HCT116 (cell line): ENCODE data around the gene POLG. TPM values are rescaled to one million over a fixed set of nuclear protein-coding genes. Genes with fewer than 3 reads are reported as not detected.

Source experiments
- ATAC-seq: fragments of 200-7000 bp; cut with Tn5 transposase; 2 replicates; pipeline ENCODE4 v1.9.1; 2020; ENCODE audit warnings: mild to moderate bottlenecking, moderate library complexity
- BruUV-seq: library from RNA; stranded (reverse); fragments of 400-500 nt; replicated peaks from 2 replicates; lab custom pipeline; 2021; lab: Mats Ljungman, UMichigan
- CTCF ChIA-PET: fragments of 300-600 bp; sonication (Branson Sonifier 250); formaldehyde crosslinking; loops from one replicate; lab custom pipeline; 2021; ENCODE audit warnings: antibody characterized with exemption; lab: Charles Lee
- POLR2A ChIA-PET: fragments of 300-600, 350-600 bp; sonication (Branson Sonifier 250); formaldehyde crosslinking; loops from one replicate; lab custom pipeline; 2021; ENCODE audit warnings: antibody characterized with exemption; lab: Charles Lee
- RAD21 ChIA-PET, 2 experiments: fragments of 300-600 bp; sonication (Branson Sonifier 250); formaldehyde crosslinking; loops; one replicate each; lab custom pipeline; 2023; ENCODE audit warnings: low total read pairs in 2 of 2; ENCODE audit not compliant: uncharacterized antibody in 2 of 2, unreplicated experiment in 2 of 2, low non-redundant PET in 1 of 2; lab: Charles Lee
- DNase-seq: peaks from one replicate; pipeline ENCODE4 v3.0.0-alpha.2; 2010; ENCODE audit warnings: low read depth, low spot score
- H2AFZ ChIP-seq: fragments of 200-600 bp; shearing (Covaris generic), sonication (generic); 2 replicates; pipeline ENCODE4 v1.6.1; 2017; ENCODE audit warnings: low read depth, mixed run types, mixed read lengths, antibody characterized with exemption, low read length; ENCODE audit not compliant: poor library complexity, severe bottlenecking
- H3K27ac ChIP-seq: 2 replicates; pipeline ENCODE4 v1.5.1; 2012; ENCODE audit warnings: low read depth, low read length
- H3K27me3 ChIP-seq: fragments of 200-600 bp; sonication (generic); 2 replicates; pipeline ENCODE4 v1.6.1; 2016; ENCODE audit warnings: mixed run types, low read length, mixed read lengths; ENCODE audit not compliant: insufficient read depth
- H3K36me3 ChIP-seq, 2 experiments: fragments of 200-500 bp in 1 of 2; fragments of 200-600 bp in 1 of 2; sonication (Bioruptor generic) in 1 of 2; sonication (generic) in 1 of 2; 2 replicates each; pipeline versions ENCODE4 v1.5.1 to v1.6.1; 2014 to 2016; ENCODE audit warnings: low read length in 2 of 2, inconsistent platforms in 1 of 2, mixed read lengths in 1 of 2, mixed run types in 1 of 2; ENCODE audit not compliant: insufficient read depth in 2 of 2, control insufficient read depth in 1 of 2
- H3K4me1 ChIP-seq, 2 experiments: fragments of 200-600 bp in 1 of 2; sonication (generic) in 1 of 2; 2 replicates each; pipeline versions ENCODE4 v1.5.1 to v1.6.1; 2012 to 2017; ENCODE audit warnings: low read length in 2 of 2, inconsistent platforms in 1 of 2, mild to moderate bottlenecking in 1 of 2, mixed read lengths in 1 of 2, mixed run types in 1 of 2, moderate library complexity in 1 of 2; ENCODE audit not compliant: insufficient read depth in 2 of 2, control insufficient read depth in 1 of 2
- H3K4me2 ChIP-seq: fragments of 200-600 bp; sonication (generic); 2 replicates; pipeline ENCODE4 v1.6.1; 2017; ENCODE audit warnings: mixed run types, low read length, mixed read lengths
- H3K4me3 ChIP-seq, 2 experiments: fragments of 200-600 bp in 1 of 2; sonication (generic) in 1 of 2; replicated peaks in 1 of 2; 2 replicates each; pipeline ENCODE4 v1.5.1; 2011 to 2016; ENCODE audit warnings: low read length in 2 of 2, control low read depth in 1 of 2, low read depth in 1 of 2, mild to moderate bottlenecking in 1 of 2, mixed read lengths in 1 of 2, mixed run types in 1 of 2
- H3K79me2 ChIP-seq: fragments of 200-600 bp; sonication (generic); 2 replicates; pipeline ENCODE4 v1.6.1; 2017; ENCODE audit warnings: mild to moderate bottlenecking, mixed run types, low read length, moderate library complexity, mixed read lengths; ENCODE audit not compliant: insufficient read depth
- H3K9ac ChIP-seq: fragments of 200-600 bp; sonication (generic); 2 replicates; pipeline ENCODE4 v1.6.1; 2016; ENCODE audit warnings: low read length, mixed read lengths
- H3K9me2 ChIP-seq: fragments of 200-600 bp; sonication (generic), shearing (Covaris generic); 2 replicates; pipeline ENCODE4 v1.6.1; 2017; ENCODE audit warnings: mixed run types, mild to moderate bottlenecking, moderate library complexity; ENCODE audit not compliant: insufficient read depth
- H3K9me3 ChIP-seq, 2 experiments: fragments of 200-500 bp in 1 of 2; fragments of 200-600 bp in 1 of 2; sonication (Bioruptor generic) in 1 of 2; sonication (generic) in 1 of 2; 2 replicates each; pipeline ENCODE4 v1.6.1; 2014 to 2017; ENCODE audit warnings: low read length in 2 of 2, mixed read lengths in 2 of 2, inconsistent platforms in 1 of 2, low read depth in 1 of 2, mild to moderate bottlenecking in 1 of 2, mixed run types in 1 of 2, moderate library complexity in 1 of 2; ENCODE audit not compliant: control insufficient read depth in 1 of 2, insufficient read depth in 1 of 2
- H4K20me1 ChIP-seq: fragments of 200-600 bp; sonication (generic), shearing (Covaris generic); 2 replicates; pipeline ENCODE4 v1.6.1; 2017; ENCODE audit warnings: mixed run types, mild to moderate bottlenecking, moderate library complexity; ENCODE audit not compliant: insufficient read depth
- CEBPB ChIP-seq: IDR thresholded peaks from 2 replicates; pipeline ENCODE4 v1.6.1; 2012; ENCODE audit warnings: low read depth
- EGR1 ChIP-seq: IDR thresholded peaks from 2 replicates; pipeline ENCODE4 v1.6.1; 2012; ENCODE audit warnings: low read depth
- FOSL1 ChIP-seq: IDR thresholded peaks from 2 replicates; pipeline ENCODE4 v1.6.1; 2012; ENCODE audit warnings: low read depth
- JUND ChIP-seq: IDR thresholded peaks from 2 replicates; pipeline ENCODE4 v1.6.1; 2012
- SIN3A ChIP-seq: IDR thresholded peaks from 2 replicates; pipeline ENCODE4 v1.6.1; 2012; ENCODE audit warnings: low read depth
- TCF7L2 ChIP-seq: IDR thresholded peaks from 2 replicates; pipeline ENCODE4 v1.7.0; 2011; ENCODE audit warnings: borderline replicate concordance, inconsistent platforms; ENCODE audit not compliant: insufficient read depth, insufficient read length; ENCODE audit errors: extremely low read depth
- YY1 ChIP-seq: IDR thresholded peaks from 2 replicates; pipeline ENCODE4 v1.6.1; 2011; ENCODE audit warnings: low read length, low read depth, moderate library complexity, mild to moderate bottlenecking; ENCODE audit not compliant: insufficient replicate concordance; ENCODE audit errors: extremely low read depth
- ZFX ChIP-seq: fragments of 450-650 bp; IDR thresholded peaks from 2 replicates; pipeline ENCODE4 v1.6.1; 2017
- intact Hi-C: fragments of 100-400 bp; cut with micrococcal nuclease; formaldehyde crosslinking; loops from 2 replicates; pipeline ENCODE4 v1.10.0; 2022
- total RNA-seq: library from RNA; stranded (reverse); gene quantifications from one replicate; pipeline ENCODE4 v1.2.1, GENCODE V29; 2021; ENCODE audit not compliant: unreplicated experiment
- TF ChIP-seq, protein P1 (sequence below): IDR thresholded peaks from 2 replicates; pipeline ENCODE4 v1.6.1; 2012; ENCODE audit warnings: low read depth
- TF ChIP-seq, protein P2 (sequence below), 3 experiments: fragments of 200-600 bp in 1 of 3; sonication (generic) in 1 of 3; IDR thresholded peaks in 2 of 3; conservative IDR thresholded peaks in 1 of 3; 2 replicates each; pipeline ENCODE4 v1.5.1; 2012 to 2017; ENCODE audit warnings: low read depth in 2 of 3, low read length in 2 of 3, antibody characterized with exemption in 1 of 3, borderline replicate concordance in 1 of 3, control low read depth in 1 of 3, mild to moderate bottlenecking in 1 of 3, mixed read lengths in 1 of 3, mixed run types in 1 of 3, moderate library complexity in 1 of 3; ENCODE audit not compliant: insufficient read depth in 1 of 3

Gene POLG
- total RNA-seq, 1 experiment from 2014 or later, result 72.7 TPM

GRCh38 chr15:89366656-89367393, 32.2 kb upstream of the POLG start:
- peaks cover 6% of the 10 kb centered on the region; the same call in 1 of the 2 replicates for H3K27me3 ChIP-seq
- H2AFZ ChIP-seq, result no peak overlapping the region
- no TSS peak for BruUV-seq
- intact Hi-C loops, result no loop called here
- TF ChIP-seq EGR1 (no peak), YY1 (no peak), JUND (no peak), CEBPB (no peak), FOSL1 (no peak), TCF7L2 (no peak), SIN3A (no peak), ZFX (no peak)
- TF ChIP-seq, protein P1, sequence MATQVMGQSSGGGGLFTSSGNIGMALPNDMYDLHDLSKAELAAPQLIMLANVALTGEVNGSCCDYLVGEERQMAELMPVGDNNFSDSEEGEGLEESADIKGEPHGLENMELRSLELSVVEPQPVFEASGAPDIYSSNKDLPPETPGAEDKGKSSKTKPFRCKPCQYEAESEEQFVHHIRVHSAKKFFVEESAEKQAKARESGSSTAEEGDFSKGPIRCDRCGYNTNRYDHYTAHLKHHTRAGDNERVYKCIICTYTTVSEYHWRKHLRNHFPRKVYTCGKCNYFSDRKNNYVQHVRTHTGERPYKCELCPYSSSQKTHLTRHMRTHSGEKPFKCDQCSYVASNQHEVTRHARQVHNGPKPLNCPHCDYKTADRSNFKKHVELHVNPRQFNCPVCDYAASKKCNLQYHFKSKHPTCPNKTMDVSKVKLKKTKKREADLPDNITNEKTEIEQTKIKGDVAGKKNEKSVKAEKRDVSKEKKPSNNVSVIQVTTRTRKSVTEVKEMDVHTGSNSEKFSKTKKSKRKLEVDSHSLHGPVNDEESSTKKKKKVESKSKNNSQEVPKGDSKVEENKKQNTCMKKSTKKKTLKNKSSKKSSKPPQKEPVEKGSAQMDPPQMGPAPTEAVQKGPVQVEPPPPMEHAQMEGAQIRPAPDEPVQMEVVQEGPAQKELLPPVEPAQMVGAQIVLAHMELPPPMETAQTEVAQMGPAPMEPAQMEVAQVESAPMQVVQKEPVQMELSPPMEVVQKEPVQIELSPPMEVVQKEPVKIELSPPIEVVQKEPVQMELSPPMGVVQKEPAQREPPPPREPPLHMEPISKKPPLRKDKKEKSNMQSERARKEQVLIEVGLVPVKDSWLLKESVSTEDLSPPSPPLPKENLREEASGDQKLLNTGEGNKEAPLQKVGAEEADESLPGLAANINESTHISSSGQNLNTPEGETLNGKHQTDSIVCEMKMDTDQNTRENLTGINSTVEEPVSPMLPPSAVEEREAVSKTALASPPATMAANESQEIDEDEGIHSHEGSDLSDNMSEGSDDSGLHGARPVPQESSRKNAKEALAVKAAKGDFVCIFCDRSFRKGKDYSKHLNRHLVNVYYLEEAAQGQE, result no peak
- TF ChIP-seq, protein P2, sequence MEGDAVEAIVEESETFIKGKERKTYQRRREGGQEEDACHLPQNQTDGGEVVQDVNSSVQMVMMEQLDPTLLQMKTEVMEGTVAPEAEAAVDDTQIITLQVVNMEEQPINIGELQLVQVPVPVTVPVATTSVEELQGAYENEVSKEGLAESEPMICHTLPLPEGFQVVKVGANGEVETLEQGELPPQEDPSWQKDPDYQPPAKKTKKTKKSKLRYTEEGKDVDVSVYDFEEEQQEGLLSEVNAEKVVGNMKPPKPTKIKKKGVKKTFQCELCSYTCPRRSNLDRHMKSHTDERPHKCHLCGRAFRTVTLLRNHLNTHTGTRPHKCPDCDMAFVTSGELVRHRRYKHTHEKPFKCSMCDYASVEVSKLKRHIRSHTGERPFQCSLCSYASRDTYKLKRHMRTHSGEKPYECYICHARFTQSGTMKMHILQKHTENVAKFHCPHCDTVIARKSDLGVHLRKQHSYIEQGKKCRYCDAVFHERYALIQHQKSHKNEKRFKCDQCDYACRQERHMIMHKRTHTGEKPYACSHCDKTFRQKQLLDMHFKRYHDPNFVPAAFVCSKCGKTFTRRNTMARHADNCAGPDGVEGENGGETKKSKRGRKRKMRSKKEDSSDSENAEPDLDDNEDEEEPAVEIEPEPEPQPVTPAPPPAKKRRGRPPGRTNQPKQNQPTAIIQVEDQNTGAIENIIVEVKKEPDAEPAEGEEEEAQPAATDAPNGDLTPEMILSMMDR (IDR thresholded peaks at IDR 0.05 in 2 of 3, conservative IDR thresholded peaks at IDR 0.05 in 1 of 3; ENCODE audit: borderline replicate concordance in 1 of 3, insufficient read depth in 1 of 3, low read depth in 2 of 3, low read length in 2 of 3), result no peak
- ChIA-PET CTCF (no interaction called here), POLR2A (no interaction called here), RAD21 (no interaction called here)
- no peak overlapping the region for H3K9ac ChIP-seq
- ATAC-seq (no peak), DNase-seq (no peak)
- H3K27ac ChIP-seq, result no peak overlapping the region
- H3K79me2 ChIP-seq, result no peaks in the 10 kb centered on the region
- H3K4me2 ChIP-seq, result no peak overlapping the region
- no peaks in the 10 kb centered on the region for H3K4me1 ChIP-seq
- no peaks in the 10 kb centered on the region for H3K9me2 ChIP-seq
- no peaks in the 10 kb centered on the region for H3K36me3 ChIP-seq
- H4K20me1 ChIP-seq, result no peaks in the 10 kb centered on the region
- no peaks in the 10 kb centered on the region for H3K9me3 ChIP-seq
- H3K4me3 ChIP-seq, result no peak overlapping the region
